Hepatocyte (in vitro differentiated cells): ENCODE results near the gene MGMT. TPM values are rescaled to one million over a fixed set of nuclear protein-coding genes. Genes with fewer than 3 reads are reported as not detected.

ENCODE experiments used
- DNase-seq: peaks from one replicate; pipeline ENCODE4 v3.0.0-alpha.2; 2016; ENCODE audit warnings: low spot score
- H2AFZ ChIP-seq: fragments of 200-600 bp; sonication (generic); 2 replicates; pipeline ENCODE4 v1.6.0; 2016; ENCODE audit warnings: antibody characterized with exemption, mild to moderate bottlenecking
- H3K27ac ChIP-seq: fragments of 200-600 bp; sonication (generic); 2 replicates; pipeline ENCODE4 v1.5.1; 2016; ENCODE audit warnings: mild to moderate bottlenecking
- H3K27me3 ChIP-seq: fragments of 200-600 bp; sonication (generic); 2 replicates; pipeline ENCODE4 v1.6.1; 2016
- H3K36me3 ChIP-seq: fragments of 200-600 bp; sonication (generic); replicated peaks from 2 replicates; pipeline ENCODE4 v1.5.1; 2016; ENCODE audit warnings: low read depth; ENCODE audit not compliant: insufficient read depth
- H3K4me1 ChIP-seq: fragments of 200-600 bp; sonication (generic); 2 replicates; pipeline ENCODE4 v1.5.1; 2016; ENCODE audit warnings: mild to moderate bottlenecking, moderate library complexity; ENCODE audit not compliant: insufficient read depth
- H3K4me2 ChIP-seq: fragments of 200-600 bp; sonication (generic); 2 replicates; pipeline ENCODE4 v1.6.0; 2016
- H3K4me3 ChIP-seq: fragments of 200-600 bp; sonication (generic); 2 replicates; pipeline ENCODE4 v1.5.1; 2016; ENCODE audit warnings: mild to moderate bottlenecking
- H3K79me2 ChIP-seq: fragments of 200-600 bp; sonication (generic); 2 replicates; pipeline ENCODE4 v1.6.0; 2017; ENCODE audit warnings: mild to moderate bottlenecking
- H3K9me2 ChIP-seq: fragments of 200-600 bp; sonication (generic); replicated peaks from 2 replicates; pipeline ENCODE4 v1.6.0; 2017; ENCODE audit warnings: mild to moderate bottlenecking; ENCODE audit not compliant: insufficient read depth
- H3K9me3 ChIP-seq: fragments of 200-600 bp; sonication (generic); 2 replicates; pipeline ENCODE4 v1.5.1; 2016; ENCODE audit warnings: low read depth, mild to moderate bottlenecking
- H4K20me1 ChIP-seq: fragments of 200-600 bp; sonication (generic); 2 replicates; pipeline ENCODE4 v1.6.0; 2016; ENCODE audit warnings: mild to moderate bottlenecking; ENCODE audit not compliant: insufficient read depth, poor library complexity, severe bottlenecking
- EZH2 ChIP-seq: fragments of 200-600 bp; sonication (generic); IDR thresholded peaks from 2 replicates; pipeline ENCODE4 v1.6.1; 2016; ENCODE audit warnings: antibody characterized with exemption, mild to moderate bottlenecking, borderline replicate concordance
- EZH2phosphoT487 ChIP-seq: fragments of 200-600 bp; sonication (generic); IDR thresholded peaks from one replicate; pipeline ENCODE4 v1.6.1; 2018; ENCODE audit warnings: antibody characterized with exemption, mild to moderate bottlenecking, low read depth, moderate library complexity; ENCODE audit not compliant: unreplicated experiment, severe bottlenecking
- WGBS: methylation state at CpG from one replicate; pipeline ENCODE4 v1.1.6; 2016; ENCODE audit warnings: low lambda C conversion rate; ENCODE audit errors: missing lambda C conversion rate; 5-methylcytosine and 5-hydroxymethylcytosine counted together
- polyA plus RNA-seq: library from polyadenylated mRNA; unstranded; fragments of >200 nt; fragmentation: Nextera tagmentation; extraction: Ambion mirVana; gene quantifications from 2 replicates; pipeline ENCODE4 v1.2.1, GENCODE V29; 2016
- total RNA-seq: library from RNA; depleted of rRNA; stranded (reverse); fragments of >200 nt; gene quantifications from 2 replicates; pipeline ENCODE4 v1.2.3, GENCODE V29; 2014
- TF ChIP-seq, protein P1 (sequence below): fragments of 200-600 bp; sonication (generic); IDR thresholded peaks from 2 replicates; pipeline ENCODE4 v1.5.1; 2016; ENCODE audit warnings: antibody characterized with exemption, mild to moderate bottlenecking; ENCODE audit not compliant: poor library complexity

MGMT gene
- total and polyA plus RNA-seq, 2 experiments from 2014 or later: 41.5 to 41.9 TPM

DNA sequence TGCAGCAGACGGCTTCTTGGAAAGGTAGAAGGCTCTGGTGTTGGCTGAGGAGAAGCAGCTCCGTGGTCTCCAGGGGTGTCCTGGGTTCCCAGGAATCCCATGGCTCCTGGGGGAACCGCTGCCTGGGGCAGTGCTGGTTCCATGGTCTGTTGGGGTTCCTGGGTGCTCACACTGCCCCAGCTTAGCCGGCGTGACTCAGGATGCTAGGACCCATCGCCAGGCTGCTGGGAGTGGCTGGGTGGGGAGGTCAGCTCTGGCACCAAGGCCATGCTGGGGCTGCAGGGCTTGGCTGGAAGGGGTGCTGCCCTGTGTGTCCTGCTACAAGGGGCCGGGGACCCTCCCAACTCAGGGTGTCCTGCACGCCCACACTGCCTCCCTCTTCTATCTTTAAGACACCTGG is 9.4 kb downstream of the MGMT start:
- H3K27ac ChIP-seq: no peak overlapping the region
- H3K9me3 ChIP-seq: no peaks in the 10 kb centered on the region
- H2AFZ ChIP-seq: no peak overlapping the region
- H3K4me2 ChIP-seq: no peak overlapping the region
- 96% methylated on average over 8 of the region's 8 CpGs for WGBS
- no peaks in the 10 kb centered on the region for H3K27me3 ChIP-seq
- no peaks in the 10 kb centered on the region for H3K36me3 ChIP-seq
- no peaks in the 10 kb centered on the region for H3K4me1 ChIP-seq
- DNase-seq: no peak
- H3K9me2 ChIP-seq: no peaks in the 10 kb centered on the region
- H4K20me1 ChIP-seq: no peaks in the 10 kb centered on the region
- no peak overlapping the region for H3K4me3 ChIP-seq
- no peak for TF ChIP-seq EZH2
- TF ChIP-seq, protein P1, sequence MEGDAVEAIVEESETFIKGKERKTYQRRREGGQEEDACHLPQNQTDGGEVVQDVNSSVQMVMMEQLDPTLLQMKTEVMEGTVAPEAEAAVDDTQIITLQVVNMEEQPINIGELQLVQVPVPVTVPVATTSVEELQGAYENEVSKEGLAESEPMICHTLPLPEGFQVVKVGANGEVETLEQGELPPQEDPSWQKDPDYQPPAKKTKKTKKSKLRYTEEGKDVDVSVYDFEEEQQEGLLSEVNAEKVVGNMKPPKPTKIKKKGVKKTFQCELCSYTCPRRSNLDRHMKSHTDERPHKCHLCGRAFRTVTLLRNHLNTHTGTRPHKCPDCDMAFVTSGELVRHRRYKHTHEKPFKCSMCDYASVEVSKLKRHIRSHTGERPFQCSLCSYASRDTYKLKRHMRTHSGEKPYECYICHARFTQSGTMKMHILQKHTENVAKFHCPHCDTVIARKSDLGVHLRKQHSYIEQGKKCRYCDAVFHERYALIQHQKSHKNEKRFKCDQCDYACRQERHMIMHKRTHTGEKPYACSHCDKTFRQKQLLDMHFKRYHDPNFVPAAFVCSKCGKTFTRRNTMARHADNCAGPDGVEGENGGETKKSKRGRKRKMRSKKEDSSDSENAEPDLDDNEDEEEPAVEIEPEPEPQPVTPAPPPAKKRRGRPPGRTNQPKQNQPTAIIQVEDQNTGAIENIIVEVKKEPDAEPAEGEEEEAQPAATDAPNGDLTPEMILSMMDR: no peak
- TF ChIP-seq EZH2phosphoT487: no peak
- peaks cover 45% of the 10 kb centered on the region for H3K79me2 ChIP-seq

DNA sequence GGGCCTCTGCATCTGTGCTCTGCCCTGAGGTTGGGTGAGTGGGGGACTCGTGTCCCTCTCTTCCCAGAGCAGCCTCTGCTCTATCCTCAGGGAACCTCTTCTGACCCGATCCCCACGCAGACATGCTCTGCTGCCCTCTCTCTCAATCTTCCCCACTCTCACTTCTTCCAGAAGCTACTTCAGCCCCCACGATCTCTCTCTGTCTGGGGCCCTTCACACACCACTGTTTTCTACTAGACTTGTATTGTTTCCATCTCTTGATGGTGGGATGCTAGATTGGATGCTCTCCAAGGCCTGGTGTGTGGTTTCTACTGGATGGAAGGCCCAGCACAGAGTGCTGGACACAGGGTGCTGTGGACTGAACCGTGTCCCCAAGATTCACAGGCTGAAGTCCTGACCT is 10.0 kb downstream of the MGMT start:
- no peak overlapping the region for H3K27ac ChIP-seq
- H3K4me2 ChIP-seq: no peak overlapping the region
- no peak overlapping the region for H3K4me3 ChIP-seq
- WGBS: 92% methylated on average over 5 of the region's 5 CpGs
- no peaks in the 10 kb centered on the region for H3K27me3 ChIP-seq
- no peaks in the 10 kb centered on the region for H4K20me1 ChIP-seq
- no peaks in the 10 kb centered on the region for H3K36me3 ChIP-seq
- H3K9me2 ChIP-seq: no peaks in the 10 kb centered on the region
- H2AFZ ChIP-seq: no peak overlapping the region
- TF ChIP-seq EZH2phosphoT487 (no peak), EZH2 (no peak)
- TF ChIP-seq, protein P1: no peak
- no peaks in the 10 kb centered on the region for H3K4me1 ChIP-seq
- no peaks in the 10 kb centered on the region for H3K9me3 ChIP-seq
- peaks cover 43% of the 10 kb centered on the region for H3K79me2 ChIP-seq
- DNase-seq: no peak

DNA sequence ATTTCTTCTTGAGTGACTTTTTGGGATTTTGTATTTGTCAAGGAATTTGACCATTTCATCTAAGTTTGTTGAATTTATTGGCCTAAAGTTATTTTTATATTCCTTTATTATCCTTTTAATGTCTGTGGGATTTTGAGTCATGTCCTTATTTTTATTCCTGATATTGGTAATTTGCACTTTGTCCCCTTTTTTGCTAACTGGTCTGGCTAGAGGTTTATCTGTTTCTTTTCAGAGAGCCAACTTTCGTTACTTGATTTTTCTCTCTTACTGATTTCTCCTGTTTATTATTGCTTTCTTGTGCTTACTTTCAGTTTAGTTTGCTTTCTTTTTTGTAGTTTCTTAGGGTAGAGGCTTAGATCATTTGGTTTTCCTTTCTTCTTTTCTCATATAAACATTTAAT is 14.6 kb downstream of the MGMT start:
- Histone ChIP-seq H3K36me3 (no peaks in the 10 kb centered on the region), H3K9me2 (no peaks in the 10 kb centered on the region), H2AFZ (no peak overlapping the region), H3K4me1 (no peaks in the 10 kb centered on the region), H3K27me3 (no peaks in the 10 kb centered on the region), H3K79me2 (peaks cover 36% of the 10 kb centered on the region), H3K4me3 (no peak overlapping the region), H3K4me2 (no peak overlapping the region), H3K9me3 (peaks cover 14% of the 10 kb centered on the region), H4K20me1 (no peaks in the 10 kb centered on the region), H3K27ac (no peak overlapping the region)
- DNase-seq: no peak
- 96% methylated on average over 1 of the region's 1 CpG for WGBS
- TF ChIP-seq, protein P1: no peak
- TF ChIP-seq EZH2: no peak
- TF ChIP-seq EZH2phosphoT487: no peak
